Measurements from ENCODE around the gene LRP8. TPM values are rescaled to one million over a fixed set of nuclear protein-coding genes. Genes with fewer than 3 reads are reported as not detected.

Gene LRP8
- total RNA-seq, 1 donor from 2014 or later = 12.8 TPM

GRCh38 chr1:53339736-53340635 lies 12.1 kb upstream of the LRP8 start:
- H3K4me1 Mint-ChIP-seq (ENCODE audit: low read depth, unreplicated experiment) = peaks cover 8% of the 10 kb centered on the region
- H3K4me1 ChIP-seq (ENCODE audit: insufficient read depth, low read length) = no peaks in the 10 kb centered on the region
- no peak overlapping the region for H3K4me2 ChIP-seq (ENCODE audit: low read length)
- no peaks in the 10 kb centered on the region for H4K20me1 ChIP-seq (ENCODE audit: insufficient read depth, low read length)
- H3K27me3 Mint-ChIP-seq (ENCODE audit: low read depth, unreplicated experiment) = peaks cover 14% of the 10 kb centered on the region
- FAIRE-seq = no peak
- TF ChIP-seq EZH2 (IDR thresholded peaks at IDR 0.05; ENCODE audit: insufficient read depth, low read length) = no peak
- TF ChIP-seq CTCF (IDR thresholded peaks at IDR 0.05; ENCODE audit: insufficient read depth, low read depth, low read length) = no peak
- H2AFZ ChIP-seq (ENCODE audit: low read depth, low read length) = no peak overlapping the region
- DNase-seq (ENCODE audit: low read depth) = no peak
- H3K4me3 Mint-ChIP-seq (ENCODE audit: unreplicated experiment) = no peak overlapping the region
- H3K27ac ChIP-seq (ENCODE audit: low read depth, low read length) = no peak overlapping the region
- peaks cover 3% of the 10 kb centered on the region for H3K9me3 Mint-ChIP-seq (ENCODE audit: unreplicated experiment)
- no peaks in the 10 kb centered on the region for H3K9me3 ChIP-seq (ENCODE audit: insufficient read depth, low read depth, low read length)
- no peak overlapping the region for H3K27ac Mint-ChIP-seq (ENCODE audit: unreplicated experiment)
- H3K36me3 ChIP-seq (ENCODE audit: insufficient read depth, low read length) = no peaks in the 10 kb centered on the region
- H3K4me3 ChIP-seq (ENCODE audit: insufficient read depth, low read depth, low read length) = no peak overlapping the region
- H3K27me3 ChIP-seq (ENCODE audit: insufficient read depth, low read length) = peaks cover 15% of the 10 kb centered on the region
- H3K36me3 Mint-ChIP-seq (ENCODE audit: low read depth, unreplicated experiment) = peaks cover 3% of the 10 kb centered on the region
- H3K79me2 ChIP-seq (ENCODE audit: insufficient read depth, low read length) = no peaks in the 10 kb centered on the region
- no peak overlapping the region for H3K9ac ChIP-seq (ENCODE audit: low read length)

GRCh38 chr1:53338423-53338822 lies 10.6 kb upstream of the LRP8 start:
- Histone ChIP-seq H3K4me3 (ENCODE audit: insufficient read depth, low read depth, low read length) (no peak overlapping the region), H3K4me1 (ENCODE audit: insufficient read depth, low read length) (no peaks in the 10 kb centered on the region), H3K27me3 (ENCODE audit: insufficient read depth, low read length) (peaks cover 15% of the 10 kb centered on the region), H4K20me1 (ENCODE audit: insufficient read depth, low read length) (no peaks in the 10 kb centered on the region), H3K4me2 (ENCODE audit: low read length) (no peak overlapping the region), H3K27ac (ENCODE audit: low read depth, low read length) (no peak overlapping the region), H3K36me3 (ENCODE audit: insufficient read depth, low read length) (no peaks in the 10 kb centered on the region), H3K79me2 (ENCODE audit: insufficient read depth, low read length) (no peaks in the 10 kb centered on the region), H2AFZ (ENCODE audit: low read depth, low read length) (no peak overlapping the region), H3K9me3 (ENCODE audit: insufficient read depth, low read depth, low read length) (no peaks in the 10 kb centered on the region), H3K9ac (ENCODE audit: low read length) (no peak overlapping the region)
- Mint-ChIP-seq H3K36me3 (ENCODE audit: low read depth, unreplicated experiment) (peaks cover 3% of the 10 kb centered on the region), H3K27me3 (ENCODE audit: low read depth, unreplicated experiment) (peaks cover 14% of the 10 kb centered on the region), H3K9me3 (ENCODE audit: unreplicated experiment) (peaks cover 3% of the 10 kb centered on the region), H3K4me3 (ENCODE audit: unreplicated experiment) (no peak overlapping the region), H3K27ac (ENCODE audit: unreplicated experiment) (no peak overlapping the region), H3K4me1 (ENCODE audit: low read depth, unreplicated experiment) (peaks cover under 1% of the 10 kb centered on the region)
- DNase-seq (ENCODE audit: low read depth) (no peak), FAIRE-seq (no peak)
- TF ChIP-seq EZH2 (IDR thresholded peaks at IDR 0.05; ENCODE audit: insufficient read depth, low read length) = no peak
- no peak for TF ChIP-seq CTCF (IDR thresholded peaks at IDR 0.05; ENCODE audit: insufficient read depth, low read depth, low read length)

- Histone ChIP-seq H3K4me3 (ENCODE audit: insufficient read depth, low read depth, low read length) (no peak overlapping the region), H4K20me1 (ENCODE audit: insufficient read depth, low read length) (no peaks in the 10 kb centered on the region), H3K9ac (ENCODE audit: low read length) (no peak overlapping the region), H3K4me2 (ENCODE audit: low read length) (no peak overlapping the region), H3K4me1 (ENCODE audit: insufficient read depth, low read length) (no peaks in the 10 kb centered on the region), H3K9me3 (ENCODE audit: insufficient read depth, low read depth, low read length) (no peaks in the 10 kb centered on the region), H3K27me3 (ENCODE audit: insufficient read depth, low read length) (peaks cover 15% of the 10 kb centered on the region), H3K79me2 (ENCODE audit: insufficient read depth, low read length) (no peaks in the 10 kb centered on the region), H2AFZ (ENCODE audit: low read depth, low read length) (no peak overlapping the region), H3K36me3 (ENCODE audit: insufficient read depth, low read length) (no peaks in the 10 kb centered on the region), H3K27ac (ENCODE audit: low read depth, low read length) (no peak overlapping the region)
- Mint-ChIP-seq H3K4me1 (ENCODE audit: low read depth, unreplicated experiment) (no peaks in the 10 kb centered on the region), H3K27ac (ENCODE audit: unreplicated experiment) (no peak overlapping the region), H3K4me3 (ENCODE audit: unreplicated experiment) (no peak overlapping the region), H3K9me3 (ENCODE audit: unreplicated experiment) (peaks cover 3% of the 10 kb centered on the region), H3K27me3 (ENCODE audit: low read depth, unreplicated experiment) (peaks cover 18% of the 10 kb centered on the region), H3K36me3 (ENCODE audit: low read depth, unreplicated experiment) (peaks cover 3% of the 10 kb centered on the region)
- TF ChIP-seq EZH2 (IDR thresholded peaks at IDR 0.05; ENCODE audit: insufficient read depth, low read length) (no peak), CTCF (IDR thresholded peaks at IDR 0.05; ENCODE audit: insufficient read depth, low read depth, low read length) (no peak)
- FAIRE-seq = no peak
- no peak for DNase-seq (ENCODE audit: low read depth)
These were observed 9.6 kb upstream of the LRP8 start for GRCh38 chr1:53337499-53337898.

Data from astrocyte (in vitro differentiated cells and primary cell).